Measurements from ENCODE around the gene B4GALT1.

DNA sequence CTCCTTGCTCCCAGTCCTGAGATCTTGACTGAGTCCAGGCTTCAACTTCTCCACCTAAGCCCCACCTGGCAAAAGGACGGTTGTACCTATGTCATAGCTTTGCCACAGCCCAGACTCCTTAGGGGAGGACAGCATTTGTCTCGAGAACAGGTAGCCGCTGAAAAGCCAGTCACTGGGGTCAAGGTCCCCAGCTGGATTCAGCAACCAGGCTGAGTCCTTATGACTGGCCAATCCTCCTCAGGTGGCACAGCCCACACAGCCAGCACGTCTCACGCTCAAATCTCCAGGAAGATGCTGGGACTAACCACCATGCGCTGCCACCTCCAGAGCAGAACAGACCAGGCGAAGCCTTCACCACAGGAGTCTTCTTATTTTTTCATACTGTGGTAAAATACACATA is 62.7 kb downstream of the B4GALT1 start:
- TF ChIP-seq POLR2AphosphoS5 (IDR thresholded peaks at IDR 0.05) (no peak), POLR2A (IDR thresholded peaks at IDR 0.05) (no peak), EP300 (IDR thresholded peaks at IDR 0.05) (no peak)
- TF ChIP-seq, protein P1, sequence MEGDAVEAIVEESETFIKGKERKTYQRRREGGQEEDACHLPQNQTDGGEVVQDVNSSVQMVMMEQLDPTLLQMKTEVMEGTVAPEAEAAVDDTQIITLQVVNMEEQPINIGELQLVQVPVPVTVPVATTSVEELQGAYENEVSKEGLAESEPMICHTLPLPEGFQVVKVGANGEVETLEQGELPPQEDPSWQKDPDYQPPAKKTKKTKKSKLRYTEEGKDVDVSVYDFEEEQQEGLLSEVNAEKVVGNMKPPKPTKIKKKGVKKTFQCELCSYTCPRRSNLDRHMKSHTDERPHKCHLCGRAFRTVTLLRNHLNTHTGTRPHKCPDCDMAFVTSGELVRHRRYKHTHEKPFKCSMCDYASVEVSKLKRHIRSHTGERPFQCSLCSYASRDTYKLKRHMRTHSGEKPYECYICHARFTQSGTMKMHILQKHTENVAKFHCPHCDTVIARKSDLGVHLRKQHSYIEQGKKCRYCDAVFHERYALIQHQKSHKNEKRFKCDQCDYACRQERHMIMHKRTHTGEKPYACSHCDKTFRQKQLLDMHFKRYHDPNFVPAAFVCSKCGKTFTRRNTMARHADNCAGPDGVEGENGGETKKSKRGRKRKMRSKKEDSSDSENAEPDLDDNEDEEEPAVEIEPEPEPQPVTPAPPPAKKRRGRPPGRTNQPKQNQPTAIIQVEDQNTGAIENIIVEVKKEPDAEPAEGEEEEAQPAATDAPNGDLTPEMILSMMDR (IDR thresholded peaks at IDR 0.05) = no peak

Measured in sigmoid colon (tissue), 4 donors.